ENCODE measurements around the gene LSS. TPM values are rescaled to one million over a fixed set of nuclear protein-coding genes. Genes with fewer than 3 reads are reported as not detected.

Gene LSS
- polyA plus RNA-seq, 1 donor from 2014 or later: 101 TPM

DNA sequence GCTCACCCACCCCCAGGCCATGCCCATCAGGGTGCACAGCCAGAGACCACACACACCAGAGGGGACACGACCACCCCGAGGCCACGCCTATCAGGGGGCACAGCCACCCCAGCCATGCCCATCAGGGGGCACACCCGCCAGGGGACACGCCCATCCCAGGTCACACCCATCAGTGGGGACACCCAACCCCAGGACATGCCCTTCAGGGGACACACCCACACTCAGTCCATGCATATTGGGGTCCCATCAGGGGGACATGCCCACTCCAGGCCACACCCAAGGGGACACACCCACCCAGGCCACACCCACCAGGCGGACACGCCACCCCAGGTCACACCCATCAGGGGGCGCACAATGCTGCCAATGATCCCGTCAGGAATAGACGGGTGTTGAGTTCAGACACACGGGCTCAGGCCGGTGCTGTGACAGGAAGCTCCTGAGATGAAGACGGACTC lies 36.1 kb upstream of the LSS start:
- Histone ChIP-seq H3K27ac (ENCODE audit: low read length) (no peak overlapping the region), H2AFZ (ENCODE audit: low read depth, low read length) (no peak overlapping the region)
- TF ChIP-seq RAD21 (conservative IDR thresholded peaks at IDR 0.05) (no peak), EP300 (conservative IDR thresholded peaks at IDR 0.05; ENCODE audit: poor library complexity, severe bottlenecking) (no peak), EZH2 (IDR thresholded peaks at IDR 0.05; ENCODE audit: borderline replicate concordance, insufficient read depth, low read length, poor library complexity, severe bottlenecking) (no peak), CTCF (IDR thresholded peaks at IDR 0.05; ENCODE audit: poor library complexity, severe bottlenecking) (no peak), SMC3 (conservative IDR thresholded peaks at IDR 0.05; ENCODE audit: poor library complexity) (no peak), POLR2AphosphoS5 (IDR thresholded peaks at IDR 0.05) (no peak), MXI1 (conservative IDR thresholded peaks at IDR 0.05; ENCODE audit: poor library complexity, severe bottlenecking) (no peak), TAF1 (IDR thresholded peaks at IDR 0.05; ENCODE audit: low read depth) (no peak)
- TF ChIP-seq, protein P1, sequence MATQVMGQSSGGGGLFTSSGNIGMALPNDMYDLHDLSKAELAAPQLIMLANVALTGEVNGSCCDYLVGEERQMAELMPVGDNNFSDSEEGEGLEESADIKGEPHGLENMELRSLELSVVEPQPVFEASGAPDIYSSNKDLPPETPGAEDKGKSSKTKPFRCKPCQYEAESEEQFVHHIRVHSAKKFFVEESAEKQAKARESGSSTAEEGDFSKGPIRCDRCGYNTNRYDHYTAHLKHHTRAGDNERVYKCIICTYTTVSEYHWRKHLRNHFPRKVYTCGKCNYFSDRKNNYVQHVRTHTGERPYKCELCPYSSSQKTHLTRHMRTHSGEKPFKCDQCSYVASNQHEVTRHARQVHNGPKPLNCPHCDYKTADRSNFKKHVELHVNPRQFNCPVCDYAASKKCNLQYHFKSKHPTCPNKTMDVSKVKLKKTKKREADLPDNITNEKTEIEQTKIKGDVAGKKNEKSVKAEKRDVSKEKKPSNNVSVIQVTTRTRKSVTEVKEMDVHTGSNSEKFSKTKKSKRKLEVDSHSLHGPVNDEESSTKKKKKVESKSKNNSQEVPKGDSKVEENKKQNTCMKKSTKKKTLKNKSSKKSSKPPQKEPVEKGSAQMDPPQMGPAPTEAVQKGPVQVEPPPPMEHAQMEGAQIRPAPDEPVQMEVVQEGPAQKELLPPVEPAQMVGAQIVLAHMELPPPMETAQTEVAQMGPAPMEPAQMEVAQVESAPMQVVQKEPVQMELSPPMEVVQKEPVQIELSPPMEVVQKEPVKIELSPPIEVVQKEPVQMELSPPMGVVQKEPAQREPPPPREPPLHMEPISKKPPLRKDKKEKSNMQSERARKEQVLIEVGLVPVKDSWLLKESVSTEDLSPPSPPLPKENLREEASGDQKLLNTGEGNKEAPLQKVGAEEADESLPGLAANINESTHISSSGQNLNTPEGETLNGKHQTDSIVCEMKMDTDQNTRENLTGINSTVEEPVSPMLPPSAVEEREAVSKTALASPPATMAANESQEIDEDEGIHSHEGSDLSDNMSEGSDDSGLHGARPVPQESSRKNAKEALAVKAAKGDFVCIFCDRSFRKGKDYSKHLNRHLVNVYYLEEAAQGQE (IDR thresholded peaks at IDR 0.05; ENCODE audit: borderline replicate concordance): no peak

DNA sequence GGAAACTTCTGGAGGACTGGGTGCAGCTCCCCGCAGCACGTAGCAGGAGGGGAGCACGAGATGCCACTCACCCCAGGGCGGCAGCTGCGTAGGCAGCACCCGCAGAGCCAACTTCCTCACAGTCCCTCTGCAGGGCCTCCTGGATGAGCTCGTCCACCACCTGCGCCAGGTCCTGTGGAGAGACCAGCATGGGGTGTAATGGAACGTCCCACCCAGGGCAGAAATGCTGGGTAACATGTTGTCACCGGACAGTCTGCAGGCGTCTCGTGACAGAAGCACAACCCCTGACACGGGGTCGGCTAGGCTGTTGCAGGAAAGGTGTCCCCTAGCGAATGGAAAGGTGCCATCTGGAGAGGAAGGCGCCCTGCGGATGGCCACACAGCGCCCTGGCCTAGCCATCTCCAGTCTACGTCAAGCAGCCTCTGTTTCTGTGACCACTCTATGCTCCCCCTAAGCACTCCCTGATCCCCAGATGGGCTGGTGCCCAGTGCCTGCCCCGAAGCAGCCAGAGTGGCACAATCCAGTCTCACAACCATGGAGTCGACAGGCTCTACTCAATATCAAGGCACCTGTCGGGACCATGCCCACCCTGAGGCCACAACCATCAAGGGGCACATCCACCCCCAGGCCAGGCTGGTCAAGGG lies 35.6 kb upstream of the LSS start:
- Histone ChIP-seq H3K9me3 (ENCODE audit: low read length) (no peaks in the 10 kb centered on the region), H4K20me1 (ENCODE audit: insufficient read depth) (no peaks in the 10 kb centered on the region), H3F3A (ENCODE audit: insufficient read depth, low read length, poor library complexity, severe bottlenecking) (no peaks in the 10 kb centered on the region), H3K9ac (ENCODE audit: low read length) (no peak overlapping the region), H3K36me3 (ENCODE audit: insufficient read depth, low read length) (peaks cover 5% of the 10 kb centered on the region), H2AFZ (ENCODE audit: low read depth, low read length) (no peak overlapping the region), H3K4me3 (ENCODE audit: low read length) (no peak overlapping the region), H3K4me2 (ENCODE audit: low read length) (no peak overlapping the region), H3K9me2 (ENCODE audit: insufficient read depth, low read length) (no peaks in the 10 kb centered on the region), H3K27ac (ENCODE audit: low read length) (no peak overlapping the region), H3K27me3 (ENCODE audit: insufficient read depth, low read depth, low read length) (no peaks in the 10 kb centered on the region), H3K79me2 (replicated peaks; ENCODE audit: insufficient read depth, low read length) (no peaks in the 10 kb centered on the region)
- no peak for TF ChIP-seq RAD21 (conservative IDR thresholded peaks at IDR 0.05)
- no peak for TF ChIP-seq MXI1 (conservative IDR thresholded peaks at IDR 0.05; ENCODE audit: poor library complexity, severe bottlenecking)
- TF ChIP-seq, protein P1 (IDR thresholded peaks at IDR 0.05; ENCODE audit: borderline replicate concordance): no peak
- no peak for TF ChIP-seq EP300 (conservative IDR thresholded peaks at IDR 0.05; ENCODE audit: poor library complexity, severe bottlenecking)
- no peak for TF ChIP-seq SMC3 (conservative IDR thresholded peaks at IDR 0.05; ENCODE audit: poor library complexity)
- TF ChIP-seq POLR2AphosphoS5 (IDR thresholded peaks at IDR 0.05): no peak
- TF ChIP-seq CTCF (IDR thresholded peaks at IDR 0.05; ENCODE audit: poor library complexity, severe bottlenecking): no peak
- TF ChIP-seq TAF1 (IDR thresholded peaks at IDR 0.05; ENCODE audit: low read depth): no peak
- no peak for TF ChIP-seq EZH2 (IDR thresholded peaks at IDR 0.05; ENCODE audit: borderline replicate concordance, insufficient read depth, low read length, poor library complexity, severe bottlenecking)

More for the DNA sequence above, 36.1 kb upstream of the LSS start:
- Histone ChIP-seq H3K27me3 (ENCODE audit: insufficient read depth, low read depth, low read length) (no peaks in the 10 kb centered on the region), H4K20me1 (ENCODE audit: insufficient read depth) (no peaks in the 10 kb centered on the region), H3K36me3 (ENCODE audit: insufficient read depth, low read length) (peaks cover 5% of the 10 kb centered on the region), H3K4me2 (ENCODE audit: low read length) (no peak overlapping the region), H3K9ac (ENCODE audit: low read length) (no peak overlapping the region), H3K79me2 (replicated peaks; ENCODE audit: insufficient read depth, low read length) (no peaks in the 10 kb centered on the region), H3K9me2 (ENCODE audit: insufficient read depth, low read length) (no peaks in the 10 kb centered on the region), H3K9me3 (ENCODE audit: low read length) (no peaks in the 10 kb centered on the region), H3K4me3 (ENCODE audit: low read length) (no peak overlapping the region), H3F3A (ENCODE audit: insufficient read depth, low read length, poor library complexity, severe bottlenecking) (no peaks in the 10 kb centered on the region)

Data from neural cell (in vitro differentiated cells).